Hepatocyte (in vitro differentiated cells): Measurements from ENCODE around the gene CCDC51. TPM values are rescaled to one million over a fixed set of nuclear protein-coding genes. Genes with fewer than 3 reads are reported as not detected.

Experiments used
- DNase-seq: peaks from one replicate; pipeline ENCODE4 v3.0.0-alpha.2; 2016; ENCODE audit warnings: low spot score
- H2AFZ ChIP-seq: fragments of 200-600 bp; sonication (generic); 2 replicates; pipeline ENCODE4 v1.6.0; 2016; ENCODE audit warnings: antibody characterized with exemption, mild to moderate bottlenecking
- H3K27ac ChIP-seq: fragments of 200-600 bp; sonication (generic); 2 replicates; pipeline ENCODE4 v1.5.1; 2016; ENCODE audit warnings: mild to moderate bottlenecking
- H3K27me3 ChIP-seq: fragments of 200-600 bp; sonication (generic); 2 replicates; pipeline ENCODE4 v1.6.1; 2016
- H3K36me3 ChIP-seq: fragments of 200-600 bp; sonication (generic); replicated peaks from 2 replicates; pipeline ENCODE4 v1.5.1; 2016; ENCODE audit warnings: low read depth; ENCODE audit not compliant: insufficient read depth
- H3K4me1 ChIP-seq: fragments of 200-600 bp; sonication (generic); 2 replicates; pipeline ENCODE4 v1.5.1; 2016; ENCODE audit warnings: mild to moderate bottlenecking, moderate library complexity; ENCODE audit not compliant: insufficient read depth
- H3K4me2 ChIP-seq: fragments of 200-600 bp; sonication (generic); 2 replicates; pipeline ENCODE4 v1.6.0; 2016
- H3K4me3 ChIP-seq: fragments of 200-600 bp; sonication (generic); 2 replicates; pipeline ENCODE4 v1.5.1; 2016; ENCODE audit warnings: mild to moderate bottlenecking
- H3K79me2 ChIP-seq: fragments of 200-600 bp; sonication (generic); 2 replicates; pipeline ENCODE4 v1.6.0; 2017; ENCODE audit warnings: mild to moderate bottlenecking
- H3K9me2 ChIP-seq: fragments of 200-600 bp; sonication (generic); replicated peaks from 2 replicates; pipeline ENCODE4 v1.6.0; 2017; ENCODE audit warnings: mild to moderate bottlenecking; ENCODE audit not compliant: insufficient read depth
- H3K9me3 ChIP-seq: fragments of 200-600 bp; sonication (generic); 2 replicates; pipeline ENCODE4 v1.5.1; 2016; ENCODE audit warnings: low read depth, mild to moderate bottlenecking
- H4K20me1 ChIP-seq: fragments of 200-600 bp; sonication (generic); 2 replicates; pipeline ENCODE4 v1.6.0; 2016; ENCODE audit warnings: mild to moderate bottlenecking; ENCODE audit not compliant: insufficient read depth, poor library complexity, severe bottlenecking
- EZH2 ChIP-seq: fragments of 200-600 bp; sonication (generic); IDR thresholded peaks from 2 replicates; pipeline ENCODE4 v1.6.1; 2016; ENCODE audit warnings: antibody characterized with exemption, mild to moderate bottlenecking, borderline replicate concordance
- EZH2phosphoT487 ChIP-seq: fragments of 200-600 bp; sonication (generic); IDR thresholded peaks from one replicate; pipeline ENCODE4 v1.6.1; 2018; ENCODE audit warnings: antibody characterized with exemption, mild to moderate bottlenecking, low read depth, moderate library complexity; ENCODE audit not compliant: unreplicated experiment, severe bottlenecking
- WGBS: methylation state at CpG from one replicate; pipeline ENCODE4 v1.1.6; 2016; ENCODE audit warnings: low lambda C conversion rate; ENCODE audit errors: missing lambda C conversion rate; 5-methylcytosine and 5-hydroxymethylcytosine counted together
- polyA plus RNA-seq: library from polyadenylated mRNA; unstranded; fragments of >200 nt; fragmentation: Nextera tagmentation; extraction: Ambion mirVana; gene quantifications from 2 replicates; pipeline ENCODE4 v1.2.1, GENCODE V29; 2016
- total RNA-seq: library from RNA; depleted of rRNA; stranded (reverse); fragments of >200 nt; gene quantifications from 2 replicates; pipeline ENCODE4 v1.2.3, GENCODE V29; 2014
- TF ChIP-seq, protein P1 (sequence below): fragments of 200-600 bp; sonication (generic); IDR thresholded peaks from 2 replicates; pipeline ENCODE4 v1.5.1; 2016; ENCODE audit warnings: antibody characterized with exemption, mild to moderate bottlenecking; ENCODE audit not compliant: poor library complexity

CCDC51 gene
- total and polyA plus RNA-seq, 2 experiments from 2014 or later = 30.4 to 30.8 TPM

DNA sequence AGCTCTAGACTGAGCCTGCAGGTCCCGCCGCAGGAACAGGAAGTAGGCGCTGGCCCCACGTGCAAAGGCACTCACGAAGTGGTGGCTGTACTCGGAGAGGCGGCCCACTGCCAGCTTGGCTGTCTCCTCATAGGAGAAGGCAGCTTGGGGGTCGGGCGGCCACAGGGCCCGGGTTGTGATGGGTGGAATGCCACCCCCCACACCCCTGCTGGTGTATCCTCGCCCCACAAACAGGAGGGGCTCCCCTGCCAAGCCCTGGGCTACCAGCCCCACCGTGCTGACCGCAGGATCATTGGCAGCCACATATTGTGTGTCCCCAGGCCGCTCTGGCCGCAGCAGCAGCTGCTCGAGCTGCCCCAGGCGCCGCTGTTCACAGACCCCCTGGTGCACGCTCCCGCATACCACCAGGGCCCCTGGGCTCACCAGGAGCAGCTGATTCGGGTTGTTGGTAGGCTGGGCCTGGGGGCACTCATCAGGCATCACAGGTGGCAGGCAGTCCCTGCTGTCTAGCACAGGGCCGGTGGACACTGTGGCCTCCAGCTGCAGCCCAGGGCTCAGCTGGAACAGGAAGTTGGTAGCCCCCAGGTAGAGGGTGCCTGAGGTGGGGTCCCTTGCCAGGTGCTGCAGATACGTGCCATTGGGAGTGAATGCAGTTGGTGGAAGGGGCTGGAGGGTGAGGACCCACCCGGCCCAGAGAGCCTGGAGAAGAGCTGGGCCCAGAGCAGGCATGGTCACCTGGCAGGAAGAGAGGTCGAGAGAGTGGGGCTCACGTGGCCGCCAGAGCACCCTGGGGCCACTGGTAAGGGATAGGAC, 15.8 kb downstream of the CCDC51 start:
- DNase-seq = no peak
- peaks cover 76% of the 10 kb centered on the region for H3K79me2 ChIP-seq
- no peaks in the 10 kb centered on the region for H3K9me3 ChIP-seq
- H4K20me1 ChIP-seq = peaks cover 49% of the 10 kb centered on the region
- H3K27ac ChIP-seq = no peak overlapping the region
- no peak overlapping the region for H2AFZ ChIP-seq
- TF ChIP-seq EZH2 = no peak
- TF ChIP-seq EZH2phosphoT487 = no peak
- TF ChIP-seq, protein P1, sequence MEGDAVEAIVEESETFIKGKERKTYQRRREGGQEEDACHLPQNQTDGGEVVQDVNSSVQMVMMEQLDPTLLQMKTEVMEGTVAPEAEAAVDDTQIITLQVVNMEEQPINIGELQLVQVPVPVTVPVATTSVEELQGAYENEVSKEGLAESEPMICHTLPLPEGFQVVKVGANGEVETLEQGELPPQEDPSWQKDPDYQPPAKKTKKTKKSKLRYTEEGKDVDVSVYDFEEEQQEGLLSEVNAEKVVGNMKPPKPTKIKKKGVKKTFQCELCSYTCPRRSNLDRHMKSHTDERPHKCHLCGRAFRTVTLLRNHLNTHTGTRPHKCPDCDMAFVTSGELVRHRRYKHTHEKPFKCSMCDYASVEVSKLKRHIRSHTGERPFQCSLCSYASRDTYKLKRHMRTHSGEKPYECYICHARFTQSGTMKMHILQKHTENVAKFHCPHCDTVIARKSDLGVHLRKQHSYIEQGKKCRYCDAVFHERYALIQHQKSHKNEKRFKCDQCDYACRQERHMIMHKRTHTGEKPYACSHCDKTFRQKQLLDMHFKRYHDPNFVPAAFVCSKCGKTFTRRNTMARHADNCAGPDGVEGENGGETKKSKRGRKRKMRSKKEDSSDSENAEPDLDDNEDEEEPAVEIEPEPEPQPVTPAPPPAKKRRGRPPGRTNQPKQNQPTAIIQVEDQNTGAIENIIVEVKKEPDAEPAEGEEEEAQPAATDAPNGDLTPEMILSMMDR = no peak
- H3K9me2 ChIP-seq = no peaks in the 10 kb centered on the region
- H3K27me3 ChIP-seq = no peaks in the 10 kb centered on the region
- no peak overlapping the region for H3K4me2 ChIP-seq
- H3K4me1 ChIP-seq = peaks cover 34% of the 10 kb centered on the region
- no peak overlapping the region for H3K4me3 ChIP-seq
- 93% methylated on average over 27 of the region's 27 CpGs for WGBS
- H3K36me3 ChIP-seq = no peaks in the 10 kb centered on the region

DNA sequence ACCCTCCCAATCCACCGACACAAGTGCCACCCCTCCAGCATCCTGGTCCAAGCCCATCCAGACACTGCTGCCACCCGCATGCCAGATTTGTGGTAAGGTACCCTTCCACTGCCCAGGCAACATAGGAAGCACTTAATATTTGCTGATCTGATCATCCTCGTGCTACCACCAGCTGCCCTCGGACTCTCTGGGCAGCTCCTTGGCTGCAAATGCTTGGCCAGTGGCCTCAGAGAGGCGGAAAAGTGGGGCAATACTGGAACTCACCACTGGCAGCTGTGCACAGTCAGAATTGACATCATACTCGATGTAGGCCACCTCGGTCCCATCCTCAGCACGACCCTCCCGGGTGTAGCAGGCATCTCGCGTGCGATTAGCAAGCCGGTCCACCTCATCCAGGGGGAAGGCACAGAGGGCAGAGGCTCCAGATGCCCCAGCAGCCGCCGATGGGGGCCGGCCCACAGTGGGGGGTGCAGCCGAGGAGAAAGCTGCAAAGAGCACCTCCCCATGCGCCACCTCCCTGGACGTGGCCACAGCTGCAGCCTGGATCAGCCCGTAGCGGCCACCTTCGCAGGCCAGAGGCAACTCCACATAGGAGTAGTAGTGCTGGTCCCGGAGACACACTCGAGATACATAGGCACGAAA, 16.6 kb downstream of the CCDC51 start:
- Histone ChIP-seq H3K9me3 (no peaks in the 10 kb centered on the region), H3K36me3 (no peaks in the 10 kb centered on the region), H3K9me2 (no peaks in the 10 kb centered on the region), H3K4me1 (peaks cover 34% of the 10 kb centered on the region), H2AFZ (no peak overlapping the region), H3K27ac (no peak overlapping the region), H3K79me2 (peaks cover 69% of the 10 kb centered on the region), H3K27me3 (no peaks in the 10 kb centered on the region), H3K4me3 (no peak overlapping the region), H4K20me1 (peaks cover 49% of the 10 kb centered on the region), H3K4me2 (no peak overlapping the region)
- 94% methylated on average over 25 of the region's 25 CpGs for WGBS
- TF ChIP-seq EZH2 (no peak), EZH2phosphoT487 (no peak)
- TF ChIP-seq, protein P1 = no peak
- DNase-seq = no peak

DNA sequence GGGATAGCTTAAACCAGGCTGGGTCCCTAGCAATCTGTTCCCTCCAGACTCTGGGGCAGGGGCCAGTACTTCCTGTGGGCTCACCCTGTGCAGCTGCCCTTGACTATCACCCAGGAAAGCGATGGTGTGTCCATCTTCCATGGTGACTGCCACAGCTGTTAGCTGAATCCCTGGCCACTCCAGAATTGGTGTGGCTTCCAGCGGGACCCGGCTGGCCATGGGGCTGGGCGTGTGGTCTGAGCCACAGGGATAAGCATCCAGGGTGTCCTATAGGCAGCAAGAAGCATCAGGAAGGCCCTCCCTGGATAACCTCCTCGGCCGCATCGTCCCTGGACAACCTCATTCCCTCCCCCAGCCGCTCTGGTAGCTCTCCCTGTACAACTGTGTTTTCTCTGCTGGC, 17.2 kb downstream of the CCDC51 start:
- no peak for DNase-seq
- H3K36me3 ChIP-seq = no peaks in the 10 kb centered on the region
- TF ChIP-seq EZH2 (no peak), EZH2phosphoT487 (no peak)
- TF ChIP-seq, protein P1 = no peak
- H3K79me2 ChIP-seq = peaks cover 62% of the 10 kb centered on the region
- no peak overlapping the region for H3K27ac ChIP-seq
- H2AFZ ChIP-seq = no peak overlapping the region
- no peaks in the 10 kb centered on the region for H3K27me3 ChIP-seq
- H3K9me3 ChIP-seq = no peaks in the 10 kb centered on the region
- no peak overlapping the region for H3K4me3 ChIP-seq
- H4K20me1 ChIP-seq = peaks cover 45% of the 10 kb centered on the region
- WGBS = 92% methylated on average over 8 of the region's 8 CpGs
- no peaks in the 10 kb centered on the region for H3K9me2 ChIP-seq
- H3K4me1 ChIP-seq = peaks cover 30% of the 10 kb centered on the region
- no peak overlapping the region for H3K4me2 ChIP-seq
